GM23338 (cell line): Measurements from ENCODE around the gene PRPF6.

Source experiments
- CTCF ChIP-seq, 2 experiments: fragments of 200-600 bp in 1 of 2; sonication (generic) in 1 of 2; conservative IDR thresholded peaks; 2 replicates each; pipeline versions ENCODE4 v1.5.1 to v1.6.1; 2016 to 2017; ENCODE audit warnings: antibody characterized with exemption in 2 of 2, low read depth in 2 of 2, mild to moderate bottlenecking in 2 of 2, moderate library complexity in 1 of 2
- JUNB ChIP-seq: IDR thresholded peaks from one replicate; pipeline ENCODE4 v1.6.1; 2016; ENCODE audit warnings: antibody characterized with exemption; ENCODE audit not compliant: unreplicated experiment
- POLR2AphosphoS5 ChIP-seq: IDR thresholded peaks from 2 replicates; pipeline ENCODE4 v1.6.1; 2016; ENCODE audit warnings: antibody characterized with exemption, low read depth
- REST ChIP-seq: IDR thresholded peaks from one replicate; pipeline ENCODE4 v1.6.1; 2018; ENCODE audit warnings: antibody characterized with exemption; ENCODE audit not compliant: unreplicated experiment
- ZNF114 ChIP-seq: fragments of 250-450 bp; sonication (Bioruptor Pico); IDR thresholded peaks from 2 replicates; pipeline ENCODE4 v1.5.0; 2020; ENCODE audit warnings: mild to moderate bottlenecking, moderate library complexity
- TF ChIP-seq, protein P1 (sequence below): IDR thresholded peaks from 2 replicates; pipeline ENCODE4 v1.6.1; 2016; ENCODE audit warnings: antibody characterized with exemption

DNA sequence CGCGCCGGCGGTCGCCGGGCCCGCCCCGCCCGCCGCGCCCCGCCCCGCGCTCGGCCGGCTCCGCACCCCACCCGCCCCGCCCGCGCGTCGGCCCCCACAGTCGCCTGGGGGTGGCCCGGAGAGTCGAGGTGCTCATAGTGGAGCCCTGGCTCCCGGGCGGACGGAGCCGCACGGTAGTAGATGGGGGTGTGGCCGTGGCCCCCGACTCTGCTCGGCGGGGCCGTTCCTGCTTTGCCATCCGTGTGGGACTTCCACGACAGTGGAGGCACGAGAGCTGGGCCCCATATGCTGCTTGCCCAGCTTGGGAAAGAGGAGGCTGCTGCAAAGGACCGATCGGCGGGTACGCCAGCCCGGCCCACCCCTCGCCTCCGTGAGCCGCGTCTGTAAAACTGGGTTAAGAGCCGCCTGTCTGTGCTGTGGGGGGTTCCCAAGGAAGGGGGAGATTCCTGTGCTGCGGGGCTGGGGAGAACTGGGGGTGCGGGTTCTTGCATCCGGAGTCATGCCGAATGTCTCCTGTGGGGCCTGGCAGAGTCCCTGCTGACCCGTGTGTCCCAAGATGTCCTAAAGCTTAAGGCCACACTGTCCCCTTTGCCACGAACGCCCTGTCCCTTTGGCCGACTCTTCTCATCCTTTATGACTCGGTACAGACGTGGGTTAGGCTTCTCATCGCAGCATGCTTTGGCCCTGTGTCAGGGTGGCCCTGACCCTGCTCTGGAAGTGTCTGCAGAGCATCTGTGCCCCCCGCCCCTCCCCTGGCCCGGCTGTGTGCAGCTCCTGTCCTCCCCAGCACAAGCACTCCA is 99.3 kb downstream of the PRPF6 start, which contains the start of gene OPRL1:
- TF ChIP-seq CTCF (conservative IDR thresholded peaks at IDR 0.05; ENCODE audit: low read depth in 2 of 2) (no peak), JUNB (no peak), POLR2AphosphoS5 (no peak), ZNF114 (CRISPR knock-in tag) (no peak), REST (no peak)
- TF ChIP-seq, protein P1, sequence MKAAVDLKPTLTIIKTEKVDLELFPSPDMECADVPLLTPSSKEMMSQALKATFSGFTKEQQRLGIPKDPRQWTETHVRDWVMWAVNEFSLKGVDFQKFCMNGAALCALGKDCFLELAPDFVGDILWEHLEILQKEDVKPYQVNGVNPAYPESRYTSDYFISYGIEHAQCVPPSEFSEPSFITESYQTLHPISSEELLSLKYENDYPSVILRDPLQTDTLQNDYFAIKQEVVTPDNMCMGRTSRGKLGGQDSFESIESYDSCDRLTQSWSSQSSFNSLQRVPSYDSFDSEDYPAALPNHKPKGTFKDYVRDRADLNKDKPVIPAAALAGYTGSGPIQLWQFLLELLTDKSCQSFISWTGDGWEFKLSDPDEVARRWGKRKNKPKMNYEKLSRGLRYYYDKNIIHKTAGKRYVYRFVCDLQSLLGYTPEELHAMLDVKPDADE = no peak
